ENCODE results near the gene WHAMM. TPM values are rescaled to one million over a fixed set of nuclear protein-coding genes. Genes with fewer than 3 reads are reported as not detected.
"Not testable (repeated sequence)": the region's sequence is repeated elsewhere in the genome, so short reads cannot be mapped to it uniquely, and the experiment has no call there.

The WHAMM gene
- total RNA-seq, 1 experiment from 2014 or later, result 3.0 TPM

DNA sequence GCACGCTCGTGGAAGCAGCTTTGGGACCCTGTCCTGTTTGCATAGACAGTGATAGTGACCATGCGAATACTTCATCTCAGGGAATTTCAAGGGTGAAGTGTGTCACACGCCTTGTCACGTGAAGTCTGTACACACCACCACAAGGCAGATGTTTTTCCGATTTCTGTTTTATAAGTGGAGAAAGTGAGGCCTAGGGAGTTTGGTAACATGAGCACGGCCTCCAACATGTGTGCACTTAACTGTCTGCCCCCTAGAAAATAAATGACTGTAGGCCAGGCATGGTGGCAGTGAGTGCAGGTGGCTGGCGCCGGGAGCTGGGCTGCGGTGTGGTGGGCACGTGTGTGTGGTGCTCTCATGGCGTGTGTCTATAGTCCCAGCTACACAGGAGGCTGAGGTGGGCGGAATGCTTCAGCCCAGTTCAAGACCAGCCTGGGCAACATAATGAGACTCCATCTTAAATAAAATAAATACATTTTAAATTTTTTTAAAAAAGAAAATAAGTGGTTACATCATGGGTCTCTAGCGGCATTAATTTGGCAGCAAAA lies 42.0 kb downstream of the WHAMM start:
- in situ Hi-C loops (cut with HindIII; ENCODE audit: low pct_unique_long_range_greater_than_20kb, low sequenced_read_pairs), result no loop called here
- DNase-seq (ENCODE audit: low read depth, low spot score), result no peak

DNA sequence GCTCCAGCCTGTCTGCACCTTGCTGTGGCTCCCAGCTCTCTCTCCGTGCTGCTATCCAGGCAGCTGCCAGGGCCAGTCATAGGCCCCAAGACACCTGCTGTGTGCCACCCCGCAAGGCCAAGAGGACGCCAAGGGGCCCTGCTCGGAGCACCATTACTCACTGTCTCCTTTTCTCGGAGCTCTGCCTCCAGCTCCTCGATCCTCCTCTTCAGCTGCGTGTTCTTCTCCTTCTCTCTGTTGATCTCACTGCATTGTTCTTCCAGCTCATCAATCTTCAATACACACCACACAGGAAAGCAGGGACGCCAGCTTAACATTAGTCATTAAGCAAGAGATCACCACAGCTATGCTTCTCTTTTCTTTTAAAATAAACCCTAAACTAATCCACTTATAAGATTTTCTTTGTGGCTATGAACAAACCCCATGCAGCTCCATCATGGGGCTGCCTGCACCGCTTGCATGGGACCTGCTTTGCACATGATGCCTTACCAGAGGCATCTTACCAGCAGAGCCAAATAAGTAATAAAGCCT lies 42.6 kb downstream of the WHAMM start:
- no peak for DNase-seq (ENCODE audit: low read depth, low spot score)
- in situ Hi-C loops (cut with HindIII; ENCODE audit: low pct_unique_long_range_greater_than_20kb, low sequenced_read_pairs), result no loop called here

DNA sequence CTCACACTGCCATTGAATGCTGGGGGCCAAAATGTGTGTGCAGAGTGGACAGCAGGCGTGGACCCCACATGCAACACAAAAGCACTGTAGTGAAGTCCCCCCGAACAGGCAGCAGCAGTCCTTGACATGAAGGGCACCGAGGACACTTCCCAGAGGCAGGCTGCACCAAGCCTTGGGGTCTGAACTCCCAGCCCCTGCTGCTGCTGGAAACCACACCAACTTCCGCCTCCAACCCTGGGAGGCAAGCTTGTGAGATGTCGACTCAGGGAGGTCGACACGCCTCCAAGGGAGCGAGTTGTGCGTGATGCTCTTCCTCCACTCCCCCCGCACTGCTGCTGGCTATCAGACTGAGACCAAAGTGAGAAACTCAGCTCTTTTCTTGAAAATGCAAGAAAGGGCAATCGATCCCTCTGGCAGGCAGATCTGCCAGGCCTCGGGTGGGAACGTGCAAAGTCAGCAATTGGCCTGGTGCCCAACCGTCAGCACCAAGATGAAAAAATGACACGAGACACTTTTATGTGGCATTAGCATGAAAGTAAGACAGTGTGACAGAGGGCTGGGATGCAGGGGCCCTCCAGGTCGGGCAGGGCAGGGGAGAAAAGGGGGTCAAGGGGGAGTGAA lies 43.6 kb downstream of the WHAMM start:
- DNase-seq (ENCODE audit: low read depth, low spot score), result no peak
- in situ Hi-C loops (cut with HindIII; ENCODE audit: low pct_unique_long_range_greater_than_20kb, low sequenced_read_pairs), result no loop called here

DNA sequence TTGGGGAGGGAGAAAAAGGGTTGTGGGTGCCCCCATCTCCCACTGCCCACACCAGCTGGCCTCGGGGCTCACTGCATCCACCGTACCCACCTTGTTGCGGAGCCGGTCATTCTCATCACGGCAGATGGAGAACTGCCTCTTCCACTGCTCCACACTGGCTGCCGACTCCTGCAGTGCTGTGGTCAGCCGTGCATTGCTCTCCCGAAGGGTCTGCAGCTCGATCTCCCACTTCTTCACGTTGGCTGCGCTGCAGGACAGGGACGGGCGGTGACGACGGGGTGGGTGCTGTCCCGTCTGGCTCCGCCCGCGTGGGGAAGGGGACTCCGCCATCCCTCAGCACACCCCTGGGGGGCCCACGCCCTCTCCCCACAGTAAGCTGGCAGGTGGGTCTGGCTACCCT lies 45.1 kb downstream of the WHAMM start:
- in situ Hi-C loops (cut with HindIII; ENCODE audit: low pct_unique_long_range_greater_than_20kb, low sequenced_read_pairs), result no loop called here
- no peak for DNase-seq (ENCODE audit: low read depth, low spot score)

DNA sequence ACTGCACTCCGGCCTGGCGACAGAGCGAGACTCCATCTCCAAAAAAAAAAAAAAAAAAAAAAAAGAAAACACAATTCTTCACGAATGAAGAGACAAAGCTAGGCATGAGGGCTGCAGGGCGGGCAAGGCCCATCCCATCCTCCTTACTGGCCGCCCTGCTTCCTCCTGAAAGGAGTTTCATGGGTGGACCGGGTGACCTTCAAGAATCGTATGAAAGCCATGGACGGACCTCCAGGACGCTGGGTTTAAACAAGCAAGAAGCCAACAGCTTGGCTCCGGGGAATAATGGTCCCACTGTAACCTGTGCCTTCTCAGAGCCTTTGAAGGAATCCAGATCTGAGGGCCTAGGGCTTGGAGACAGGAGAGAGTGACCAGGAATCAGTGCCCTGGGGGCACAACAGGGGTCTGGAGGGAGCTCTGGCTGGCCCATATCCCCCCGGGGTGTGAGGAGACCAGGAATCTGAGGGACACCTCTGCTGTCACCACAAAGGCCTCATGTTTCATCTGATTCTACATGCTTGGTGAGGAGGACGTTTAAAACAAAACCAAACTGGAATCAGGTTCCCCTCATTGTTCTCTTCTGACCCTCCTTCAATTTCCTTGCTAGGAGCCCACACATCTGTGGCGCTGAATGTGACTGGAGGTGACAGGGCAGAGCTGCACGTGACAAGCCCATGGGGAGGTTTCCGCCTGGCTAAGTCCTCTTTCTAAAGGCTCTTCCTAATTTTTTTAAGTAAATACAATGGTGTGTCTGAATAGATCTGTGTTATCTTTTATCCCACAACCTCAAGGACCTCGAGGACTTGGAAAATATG lies 46.1 kb downstream of the WHAMM start:
- in situ Hi-C loops (cut with HindIII; ENCODE audit: low pct_unique_long_range_greater_than_20kb, low sequenced_read_pairs), result no loop called here
- no peak for DNase-seq (ENCODE audit: low read depth, low spot score)

DNA sequence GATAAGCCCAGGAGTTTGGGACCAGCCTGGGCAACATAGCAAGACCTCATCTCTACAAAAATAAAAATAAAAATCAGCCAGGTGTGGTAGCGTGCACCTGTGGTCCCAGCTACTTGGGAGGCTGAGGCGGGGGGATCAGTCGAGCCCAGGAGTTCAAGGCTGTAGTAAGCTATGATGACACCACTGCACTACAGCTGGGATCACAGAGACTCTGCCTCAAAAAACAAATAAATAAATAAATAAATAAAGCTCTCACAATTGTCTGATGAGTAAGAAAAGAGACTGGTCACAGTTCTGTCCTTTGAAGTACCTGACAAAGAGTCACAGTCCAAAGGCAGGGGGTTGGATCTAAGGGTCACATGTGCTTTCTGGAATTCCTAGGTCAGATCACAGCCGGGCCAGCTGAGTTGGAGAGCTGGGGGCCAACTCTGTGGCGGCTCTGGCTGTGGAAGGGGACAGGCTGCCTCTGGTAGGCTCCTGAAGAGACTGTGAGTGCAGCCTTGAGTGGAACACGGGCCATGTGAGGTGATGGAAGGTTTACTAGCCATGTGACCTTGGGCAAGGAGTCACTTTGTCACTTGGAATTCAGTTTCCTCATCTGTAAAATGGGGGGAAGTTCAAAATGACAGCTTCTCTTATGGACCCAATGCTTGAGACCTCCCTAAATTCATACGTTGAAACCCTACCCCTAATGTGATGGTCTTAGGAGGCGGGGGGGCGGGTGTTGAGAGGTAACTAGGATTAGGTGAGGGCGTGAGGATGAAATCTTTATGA lies 47.2 kb downstream of the WHAMM start:
- in situ Hi-C loops (cut with HindIII; ENCODE audit: low pct_unique_long_range_greater_than_20kb, low sequenced_read_pairs), result no loop called here
- DNase-seq (ENCODE audit: low read depth, low spot score), result no peak

DNA sequence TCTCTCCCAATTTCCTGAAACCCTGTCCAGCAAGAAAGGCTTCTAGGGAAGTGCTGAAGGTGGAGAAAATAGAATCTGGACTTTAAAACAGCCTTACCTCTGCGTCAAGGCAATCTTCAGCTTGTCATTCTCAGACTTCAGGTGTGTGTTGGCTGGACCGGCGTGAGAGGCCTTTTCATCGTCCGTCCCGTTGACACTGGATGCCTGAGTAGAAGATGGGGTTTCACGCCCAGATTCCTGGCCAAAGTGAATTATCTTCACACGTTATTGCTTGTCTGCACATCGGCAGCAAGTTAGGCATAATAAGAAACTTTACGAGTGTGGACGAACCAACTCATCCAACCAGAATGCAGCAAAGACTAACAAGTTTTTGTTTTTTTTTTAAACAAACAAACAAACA lies 49.5 kb downstream of the WHAMM start:
- in situ Hi-C loops (cut with HindIII; ENCODE audit: low pct_unique_long_range_greater_than_20kb, low sequenced_read_pairs), result no loop called here
- DNase-seq (ENCODE audit: low read depth, low spot score), result no peak

DNA sequence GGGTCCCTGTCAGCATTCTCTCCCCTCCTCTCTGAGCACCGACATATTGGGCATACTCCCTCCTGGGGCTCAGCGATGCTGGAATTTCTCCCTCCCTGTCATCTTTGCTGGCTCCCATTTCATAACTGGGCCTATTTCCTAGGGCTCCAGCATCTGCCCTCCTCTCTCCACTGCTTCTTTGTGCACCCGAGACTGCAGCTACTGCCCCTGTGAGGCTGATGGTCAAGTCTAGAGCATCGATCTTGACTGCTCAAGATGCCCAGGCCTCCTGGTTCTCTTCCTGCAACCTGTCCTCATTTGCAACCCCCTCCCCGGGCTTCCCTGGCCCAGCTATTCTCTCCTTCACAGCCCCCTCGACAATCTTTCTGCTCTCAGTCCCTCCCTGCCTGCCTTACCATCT lies 53.5 kb downstream of the WHAMM start:
- DNase-seq (ENCODE audit: low read depth, low spot score), result no peak
- in situ Hi-C loops (cut with HindIII; ENCODE audit: low pct_unique_long_range_greater_than_20kb, low sequenced_read_pairs), result no loop called here

DNA sequence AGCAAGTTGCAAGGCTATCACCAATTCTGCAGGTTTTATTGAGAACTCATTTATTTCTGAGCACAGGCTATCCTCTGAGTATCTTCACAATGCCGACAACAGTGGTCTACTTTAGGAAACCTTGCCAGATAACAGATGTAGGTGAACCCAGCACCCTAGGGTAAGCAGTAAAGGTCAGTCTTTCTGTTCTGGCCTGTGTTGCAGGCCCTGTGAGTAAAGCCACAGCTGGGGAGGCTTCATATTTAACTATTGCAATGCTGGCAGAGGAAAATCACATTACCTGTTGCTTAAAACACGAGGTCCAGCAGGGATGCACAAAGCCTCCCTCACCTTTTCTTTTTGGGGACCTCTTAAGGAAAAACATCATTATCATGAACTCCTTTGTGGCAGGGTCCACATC lies 55.5 kb downstream of the WHAMM start:
- DNase-seq (ENCODE audit: low read depth, low spot score), result no peak
- in situ Hi-C loops (cut with HindIII; ENCODE audit: low pct_unique_long_range_greater_than_20kb, low sequenced_read_pairs), result no loop called here

DNA sequence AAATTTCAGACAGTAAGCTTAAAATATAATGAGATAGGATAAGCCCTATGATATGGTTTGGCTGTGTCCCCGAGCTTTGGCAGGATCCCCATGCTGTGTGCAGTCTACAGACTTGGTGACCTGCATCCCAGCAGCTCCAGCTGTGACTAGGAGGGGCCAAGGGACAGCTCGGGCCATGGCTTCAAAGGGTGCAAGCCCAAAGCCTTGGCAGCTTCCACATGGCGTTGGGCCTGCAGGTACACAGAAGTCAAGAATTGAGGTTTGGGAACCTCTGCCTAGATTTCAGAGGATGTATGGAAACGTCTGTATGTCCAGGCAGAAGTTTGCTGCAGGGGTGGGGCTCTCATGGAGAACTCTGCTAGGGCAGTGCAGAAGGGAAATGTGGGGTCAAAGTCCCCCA lies 56.2 kb downstream of the WHAMM start:
- DNase-seq (ENCODE audit: low read depth, low spot score), result not testable (repeated sequence)

DNA sequence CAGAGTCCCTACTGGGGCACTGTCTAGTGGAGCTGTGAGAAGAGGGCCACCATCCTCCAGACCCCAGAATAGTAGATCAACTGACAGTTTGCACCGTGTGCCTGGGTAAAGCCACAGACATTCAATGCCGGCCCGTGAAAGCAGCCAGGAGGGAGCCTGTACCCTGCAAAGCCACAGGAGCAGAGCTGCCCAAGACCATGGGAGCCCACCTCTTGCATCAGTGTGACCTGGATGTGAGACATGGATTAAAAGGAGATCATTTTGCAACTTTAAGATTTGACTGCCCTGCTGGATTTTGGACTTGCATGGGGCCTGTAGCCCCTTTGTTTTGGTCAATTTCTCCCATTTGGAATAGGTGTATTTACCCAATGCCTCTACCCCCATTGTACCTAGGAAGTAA lies 56.6 kb downstream of the WHAMM start:
- DNase-seq (ENCODE audit: low read depth, low spot score); in situ Hi-C loops (cut with HindIII; ENCODE audit: low pct_unique_long_range_greater_than_20kb, low sequenced_read_pairs): not testable (repeated sequence)

More for the DNA sequence above, 56.2 kb downstream of the WHAMM start:
- in situ Hi-C loops (cut with HindIII; ENCODE audit: low pct_unique_long_range_greater_than_20kb, low sequenced_read_pairs), result not testable (repeated sequence)

DNA sequence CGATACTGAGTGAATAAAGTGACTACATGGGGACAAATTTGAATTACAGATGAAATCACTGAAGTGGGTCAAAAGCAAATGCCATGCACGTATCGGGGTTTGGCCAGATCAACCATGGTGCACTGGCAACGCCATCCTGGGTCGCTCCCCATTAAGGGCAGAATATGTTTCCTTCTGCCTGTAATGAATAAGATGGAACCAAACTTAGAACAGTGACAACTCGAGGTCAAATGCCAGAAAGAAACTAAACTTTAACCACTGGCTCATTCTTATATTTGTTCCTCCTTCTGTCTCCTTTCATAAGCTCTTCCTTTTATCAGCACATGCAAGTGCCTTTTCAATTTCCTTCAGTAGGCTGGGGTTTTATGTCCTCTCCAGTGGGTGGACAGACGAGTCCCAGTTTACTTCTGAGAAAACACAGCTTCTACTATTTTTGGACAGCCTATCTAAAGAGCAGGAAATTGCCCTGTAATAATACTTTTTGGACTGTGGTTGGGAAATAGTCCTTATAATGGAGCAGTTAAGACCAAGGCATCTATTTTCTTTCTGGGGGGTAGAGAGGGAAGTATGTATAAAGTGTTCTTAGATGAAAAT lies 61.4 kb downstream of the WHAMM start:
- in situ Hi-C loops (cut with HindIII; ENCODE audit: low pct_unique_long_range_greater_than_20kb, low sequenced_read_pairs), result no loop called here
- no peak for DNase-seq (ENCODE audit: low read depth, low spot score)

DNA sequence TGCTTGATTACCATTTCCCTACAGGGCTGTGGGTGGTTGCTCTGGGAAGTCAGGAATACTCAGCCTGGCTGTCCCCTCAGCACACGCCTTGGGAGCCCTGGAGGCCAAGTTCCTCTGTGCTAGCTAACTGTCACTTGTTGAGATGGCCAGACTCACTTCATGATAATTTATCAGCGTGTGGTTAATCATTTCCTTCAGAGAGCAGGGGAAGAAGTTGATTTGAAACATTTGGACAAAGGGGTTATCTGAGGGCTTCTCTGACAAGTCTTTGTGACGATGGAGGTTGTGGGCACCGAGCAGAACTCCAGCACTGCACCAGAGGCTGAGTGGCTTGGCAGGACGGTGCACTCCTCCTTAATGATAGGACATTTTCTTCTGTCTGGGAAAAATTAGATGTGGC lies 61.9 kb downstream of the WHAMM start:
- DNase-seq (ENCODE audit: low read depth, low spot score), result no peak
- in situ Hi-C loops (cut with HindIII; ENCODE audit: low pct_unique_long_range_greater_than_20kb, low sequenced_read_pairs), result no loop called here

DNA sequence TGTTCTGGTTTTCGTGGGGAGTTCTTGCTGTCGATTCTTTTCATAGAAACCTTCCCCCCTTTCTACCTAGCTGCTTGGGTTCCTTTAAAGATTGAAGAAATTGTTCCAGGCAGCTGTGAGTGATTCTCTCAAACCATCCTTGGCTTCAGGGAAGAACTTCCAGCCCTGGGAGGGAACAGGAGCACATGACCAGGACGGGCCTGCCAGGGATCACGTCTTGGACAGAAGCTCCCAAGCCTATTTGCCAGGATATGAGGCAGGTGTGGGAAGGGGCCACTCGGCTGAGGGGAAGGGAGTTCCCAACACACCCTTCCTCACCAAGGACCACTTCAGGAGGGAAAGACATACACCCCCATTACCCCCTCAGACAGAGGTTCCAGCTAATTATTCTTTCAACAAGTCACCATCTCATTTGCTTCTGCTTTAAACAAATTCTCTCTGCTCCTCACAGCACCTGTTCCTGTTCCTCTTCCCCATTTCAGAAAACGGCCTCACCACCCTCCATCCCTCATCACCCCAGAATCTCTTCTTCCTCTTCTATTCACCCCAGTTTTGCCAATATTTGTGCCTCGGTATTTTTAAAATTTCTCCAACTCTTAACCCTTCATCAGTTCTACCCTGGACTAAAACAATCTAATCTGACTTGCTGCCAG lies 62.5 kb downstream of the WHAMM start:
- DNase-seq (ENCODE audit: low read depth, low spot score), result no peak
- in situ Hi-C loops (cut with HindIII; ENCODE audit: low pct_unique_long_range_greater_than_20kb, low sequenced_read_pairs), result no loop called here

DNA sequence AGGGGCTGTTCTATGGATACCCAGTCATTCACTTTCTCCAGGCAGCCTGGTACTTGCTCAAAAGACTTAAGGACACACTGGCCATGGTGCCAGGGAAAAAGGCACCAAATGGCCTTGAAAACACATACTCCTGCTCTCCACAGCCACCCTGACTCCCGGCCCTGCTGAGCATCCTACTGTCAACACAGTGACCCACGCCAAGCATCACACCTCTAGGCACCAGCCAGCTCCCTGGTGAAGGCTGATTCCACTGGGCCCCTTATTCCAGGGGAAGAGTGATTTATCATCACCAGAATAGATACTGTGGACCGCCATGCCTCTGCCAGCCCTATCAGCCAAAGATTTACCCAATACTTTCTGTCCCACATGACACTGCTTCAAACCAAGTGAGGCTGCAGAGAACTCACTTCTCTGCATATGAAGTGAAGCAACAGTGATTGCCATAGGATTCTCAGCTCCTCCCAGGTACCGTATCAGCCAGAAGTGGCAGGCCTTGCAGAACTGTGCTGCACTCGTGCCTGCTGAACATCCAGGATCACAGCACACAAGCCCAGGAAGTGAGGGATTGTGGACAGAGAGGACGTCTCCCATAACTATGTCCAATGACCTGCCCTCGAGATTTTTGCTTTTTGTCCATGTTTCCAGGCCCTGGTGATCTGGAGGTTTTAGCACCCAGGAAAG lies 63.7 kb downstream of the WHAMM start:
- DNase-seq (ENCODE audit: low read depth, low spot score), result no peak
- in situ Hi-C loops (cut with HindIII; ENCODE audit: low pct_unique_long_range_greater_than_20kb, low sequenced_read_pairs), result no loop called here

DNA sequence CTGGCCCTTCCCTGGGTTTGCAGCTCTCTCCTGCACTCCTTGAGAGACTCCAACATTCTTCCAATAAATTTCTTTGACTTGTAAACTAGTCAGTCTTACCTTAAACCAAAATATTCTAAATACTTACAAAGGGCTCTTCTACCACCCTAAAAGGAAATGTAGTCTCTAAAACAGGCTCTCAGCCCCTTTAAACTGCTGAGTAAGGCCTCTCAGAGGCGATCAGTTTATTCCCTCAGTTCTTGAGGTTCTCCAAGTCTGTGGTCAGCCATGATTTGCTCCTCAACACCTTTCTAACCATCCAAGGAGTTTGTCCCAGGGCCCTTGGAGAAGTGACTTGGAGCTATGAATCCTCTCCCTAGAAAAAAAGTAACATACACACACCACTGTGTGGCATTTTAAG lies 64.8 kb downstream of the WHAMM start:
- DNase-seq (ENCODE audit: low read depth, low spot score), result no peak
- in situ Hi-C loops (cut with HindIII; ENCODE audit: low pct_unique_long_range_greater_than_20kb, low sequenced_read_pairs), result no loop called here

DNA sequence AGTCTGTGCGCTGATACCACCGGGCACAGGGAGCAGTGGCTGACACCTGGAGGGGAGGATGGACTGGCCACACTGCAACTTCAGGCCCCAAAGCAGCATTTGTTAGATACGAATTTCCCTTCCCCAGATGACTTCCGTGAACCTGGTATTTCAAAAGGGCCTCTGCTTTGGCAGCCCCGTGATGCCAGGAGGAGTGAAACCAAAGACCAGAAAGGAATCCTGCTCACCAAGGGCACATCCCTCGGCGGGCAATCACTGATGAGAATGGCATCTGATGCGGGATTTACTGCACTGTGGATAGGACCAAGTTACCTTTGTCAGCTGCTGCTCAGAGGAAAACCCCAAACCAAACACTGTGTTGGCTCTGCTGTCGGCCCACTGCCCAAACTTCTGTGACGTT lies 65.5 kb downstream of the WHAMM start:
- in situ Hi-C loops (cut with HindIII; ENCODE audit: low pct_unique_long_range_greater_than_20kb, low sequenced_read_pairs), result no loop called here
- no peak for DNase-seq (ENCODE audit: low read depth, low spot score)

All from SK-MEL-5 (cell line).